ENCODE results near the gene GXYLT1. TPM values are rescaled to one million over a fixed set of nuclear protein-coding genes. Genes with fewer than 3 reads are reported as not detected.

GXYLT1 gene
- total RNA-seq, 1 experiment from 2014 or later = 12.6 TPM

DNA sequence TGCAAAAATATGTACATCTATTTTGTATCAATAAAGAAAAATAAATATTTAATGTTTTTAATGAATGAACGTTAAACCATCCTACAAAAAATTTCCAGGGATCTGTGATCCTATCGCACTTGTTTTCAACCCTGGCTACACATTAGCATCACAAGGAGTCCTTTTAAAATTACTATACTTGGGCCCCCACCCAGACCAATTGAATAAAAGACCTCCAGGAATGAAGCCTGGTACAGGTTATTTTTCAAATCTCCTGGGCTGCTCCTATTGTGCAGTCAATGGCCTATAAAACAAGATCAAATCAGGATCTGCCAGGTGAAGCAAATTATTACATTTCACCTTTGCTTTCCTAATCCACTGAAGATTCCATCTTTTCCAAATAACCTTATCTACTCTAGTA lies 33.4 kb upstream of the GXYLT1 start:
- ChIA-PET POLR2A (no interaction called here), CTCF (no interaction called here)
- Mint-ChIP-seq H3K4me3 (no peak overlapping the region), H3K27ac (no peak overlapping the region), H3K36me3 (peaks cover 18% of the 10 kb centered on the region), H3K9me3 (peaks cover 19% of the 10 kb centered on the region), H3K4me1 (peaks cover 9% of the 10 kb centered on the region), H3K27me3 (ENCODE audit: low read depth) (no peaks in the 10 kb centered on the region)
- TF ChIP-seq, protein P1, sequence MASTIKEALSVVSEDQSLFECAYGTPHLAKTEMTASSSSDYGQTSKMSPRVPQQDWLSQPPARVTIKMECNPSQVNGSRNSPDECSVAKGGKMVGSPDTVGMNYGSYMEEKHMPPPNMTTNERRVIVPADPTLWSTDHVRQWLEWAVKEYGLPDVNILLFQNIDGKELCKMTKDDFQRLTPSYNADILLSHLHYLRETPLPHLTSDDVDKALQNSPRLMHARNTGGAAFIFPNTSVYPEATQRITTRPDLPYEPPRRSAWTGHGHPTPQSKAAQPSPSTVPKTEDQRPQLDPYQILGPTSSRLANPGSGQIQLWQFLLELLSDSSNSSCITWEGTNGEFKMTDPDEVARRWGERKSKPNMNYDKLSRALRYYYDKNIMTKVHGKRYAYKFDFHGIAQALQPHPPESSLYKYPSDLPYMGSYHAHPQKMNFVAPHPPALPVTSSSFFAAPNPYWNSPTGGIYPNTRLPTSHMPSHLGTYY (CRISPR knock-in tag; IDR thresholded peaks at IDR 0.05) = no peak
- TF ChIP-seq CREB1 (CRISPR knock-in tag; IDR thresholded peaks at IDR 0.05) (no peak), FOXP1 (CRISPR knock-in tag; IDR thresholded peaks at IDR 0.05; ENCODE audit: borderline replicate concordance) (no peak), SOX15 (CRISPR knock-in tag; IDR thresholded peaks at IDR 0.05) (no peak), RELA (CRISPR knock-in tag; IDR thresholded peaks at IDR 0.05; ENCODE audit: borderline replicate concordance) (no peak), ZNF232 (CRISPR knock-in tag; IDR thresholded peaks at IDR 0.05) (no peak), MXD4 (CRISPR knock-in tag; IDR thresholded peaks at IDR 0.05; ENCODE audit: borderline replicate concordance) (no peak), CREM (CRISPR knock-in tag; IDR thresholded peaks at IDR 0.05) (no peak), ZBTB21 (CRISPR knock-in tag; IDR thresholded peaks at IDR 0.05; ENCODE audit: borderline replicate concordance) (no peak)
- TF ChIP-seq, protein P2, sequence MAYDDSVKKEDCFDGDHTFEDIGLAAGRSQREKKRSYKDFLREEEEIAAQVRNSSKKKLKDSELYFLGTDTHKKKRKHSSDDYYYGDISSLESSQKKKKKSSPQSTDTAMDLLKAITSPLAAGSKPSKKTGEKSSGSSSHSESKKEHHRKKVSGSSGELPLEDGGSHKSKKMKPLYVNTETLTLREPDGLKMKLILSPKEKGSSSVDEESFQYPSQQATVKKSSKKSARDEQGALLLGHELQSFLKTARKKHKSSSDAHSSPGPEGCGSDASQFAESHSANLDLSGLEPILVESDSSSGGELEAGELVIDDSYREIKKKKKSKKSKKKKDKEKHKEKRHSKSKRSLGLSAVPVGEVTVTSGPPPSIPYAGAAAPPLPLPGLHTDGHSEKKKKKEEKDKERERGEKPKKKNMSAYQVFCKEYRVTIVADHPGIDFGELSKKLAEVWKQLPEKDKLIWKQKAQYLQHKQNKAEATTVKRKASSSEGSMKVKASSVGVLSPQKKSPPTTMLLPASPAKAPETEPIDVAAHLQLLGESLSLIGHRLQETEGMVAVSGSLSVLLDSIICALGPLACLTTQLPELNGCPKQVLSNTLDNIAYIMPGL (CRISPR knock-in tag; IDR thresholded peaks at IDR 0.05) = no peak
- TF ChIP-seq, protein P3, sequence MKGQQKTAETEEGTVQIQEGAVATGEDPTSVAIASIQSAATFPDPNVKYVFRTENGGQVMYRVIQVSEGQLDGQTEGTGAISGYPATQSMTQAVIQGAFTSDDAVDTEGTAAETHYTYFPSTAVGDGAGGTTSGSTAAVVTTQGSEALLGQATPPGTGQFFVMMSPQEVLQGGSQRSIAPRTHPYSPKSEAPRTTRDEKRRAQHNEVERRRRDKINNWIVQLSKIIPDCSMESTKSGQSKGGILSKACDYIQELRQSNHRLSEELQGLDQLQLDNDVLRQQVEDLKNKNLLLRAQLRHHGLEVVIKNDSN (CRISPR knock-in tag; IDR thresholded peaks at IDR 0.05) = no peak
- TF ChIP-seq, protein P4, sequence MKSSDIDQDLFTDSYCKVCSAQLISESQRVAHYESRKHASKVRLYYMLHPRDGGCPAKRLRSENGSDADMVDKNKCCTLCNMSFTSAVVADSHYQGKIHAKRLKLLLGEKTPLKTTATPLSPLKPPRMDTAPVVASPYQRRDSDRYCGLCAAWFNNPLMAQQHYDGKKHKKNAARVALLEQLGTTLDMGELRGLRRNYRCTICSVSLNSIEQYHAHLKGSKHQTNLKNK (CRISPR knock-in tag; IDR thresholded peaks at IDR 0.05) = no peak
- DNase-seq (ENCODE audit: low spot score) = no peak
- ATAC-seq = no peak

DNA sequence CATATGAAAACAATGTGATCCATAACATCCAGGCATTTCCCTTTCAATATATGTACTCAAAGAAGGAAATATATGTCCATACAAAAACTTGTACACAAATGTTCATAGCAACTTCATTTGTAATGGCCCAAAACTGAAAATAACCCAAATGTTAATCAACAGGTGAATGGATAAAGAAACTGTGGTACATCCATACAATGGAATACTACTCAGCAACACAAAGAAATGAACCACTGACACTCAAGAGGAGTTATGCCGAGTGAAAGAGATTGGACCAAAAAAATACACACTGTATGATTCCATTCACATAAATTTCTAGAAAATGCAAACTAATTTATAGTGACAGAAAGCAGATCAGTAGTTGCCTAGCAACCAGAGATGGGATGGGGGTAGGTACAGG lies 30.3 kb upstream of the GXYLT1 start:
- Mint-ChIP-seq H3K4me3 (no peak overlapping the region), H3K9me3 (peaks cover 19% of the 10 kb centered on the region), H3K4me1 (peaks cover 6% of the 10 kb centered on the region), H3K36me3 (peaks cover 18% of the 10 kb centered on the region), H3K27me3 (ENCODE audit: low read depth) (no peaks in the 10 kb centered on the region), H3K27ac (no peak overlapping the region)
- TF ChIP-seq, protein P5, sequence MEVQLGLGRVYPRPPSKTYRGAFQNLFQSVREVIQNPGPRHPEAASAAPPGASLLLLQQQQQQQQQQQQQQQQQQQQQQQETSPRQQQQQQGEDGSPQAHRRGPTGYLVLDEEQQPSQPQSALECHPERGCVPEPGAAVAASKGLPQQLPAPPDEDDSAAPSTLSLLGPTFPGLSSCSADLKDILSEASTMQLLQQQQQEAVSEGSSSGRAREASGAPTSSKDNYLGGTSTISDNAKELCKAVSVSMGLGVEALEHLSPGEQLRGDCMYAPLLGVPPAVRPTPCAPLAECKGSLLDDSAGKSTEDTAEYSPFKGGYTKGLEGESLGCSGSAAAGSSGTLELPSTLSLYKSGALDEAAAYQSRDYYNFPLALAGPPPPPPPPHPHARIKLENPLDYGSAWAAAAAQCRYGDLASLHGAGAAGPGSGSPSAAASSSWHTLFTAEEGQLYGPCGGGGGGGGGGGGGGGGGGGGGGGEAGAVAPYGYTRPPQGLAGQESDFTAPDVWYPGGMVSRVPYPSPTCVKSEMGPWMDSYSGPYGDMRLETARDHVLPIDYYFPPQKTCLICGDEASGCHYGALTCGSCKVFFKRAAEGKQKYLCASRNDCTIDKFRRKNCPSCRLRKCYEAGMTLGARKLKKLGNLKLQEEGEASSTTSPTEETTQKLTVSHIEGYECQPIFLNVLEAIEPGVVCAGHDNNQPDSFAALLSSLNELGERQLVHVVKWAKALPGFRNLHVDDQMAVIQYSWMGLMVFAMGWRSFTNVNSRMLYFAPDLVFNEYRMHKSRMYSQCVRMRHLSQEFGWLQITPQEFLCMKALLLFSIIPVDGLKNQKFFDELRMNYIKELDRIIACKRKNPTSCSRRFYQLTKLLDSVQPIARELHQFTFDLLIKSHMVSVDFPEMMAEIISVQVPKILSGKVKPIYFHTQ (CRISPR knock-in tag; IDR thresholded peaks at IDR 0.05) = no peak
- TF ChIP-seq NFATC4 (CRISPR knock-in tag; IDR thresholded peaks at IDR 0.05) (no peak), ZNF396 (CRISPR knock-in tag; IDR thresholded peaks at IDR 0.05; ENCODE audit: borderline replicate concordance) (no peak), ZNF416 (CRISPR knock-in tag; IDR thresholded peaks at IDR 0.05) (no peak)
- TF ChIP-seq, protein P6, sequence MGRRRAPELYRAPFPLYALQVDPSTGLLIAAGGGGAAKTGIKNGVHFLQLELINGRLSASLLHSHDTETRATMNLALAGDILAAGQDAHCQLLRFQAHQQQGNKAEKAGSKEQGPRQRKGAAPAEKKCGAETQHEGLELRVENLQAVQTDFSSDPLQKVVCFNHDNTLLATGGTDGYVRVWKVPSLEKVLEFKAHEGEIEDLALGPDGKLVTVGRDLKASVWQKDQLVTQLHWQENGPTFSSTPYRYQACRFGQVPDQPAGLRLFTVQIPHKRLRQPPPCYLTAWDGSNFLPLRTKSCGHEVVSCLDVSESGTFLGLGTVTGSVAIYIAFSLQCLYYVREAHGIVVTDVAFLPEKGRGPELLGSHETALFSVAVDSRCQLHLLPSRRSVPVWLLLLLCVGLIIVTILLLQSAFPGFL (CRISPR knock-in tag; IDR thresholded peaks at IDR 0.05; ENCODE audit: borderline replicate concordance) = no peak
- TF ChIP-seq, protein P7, sequence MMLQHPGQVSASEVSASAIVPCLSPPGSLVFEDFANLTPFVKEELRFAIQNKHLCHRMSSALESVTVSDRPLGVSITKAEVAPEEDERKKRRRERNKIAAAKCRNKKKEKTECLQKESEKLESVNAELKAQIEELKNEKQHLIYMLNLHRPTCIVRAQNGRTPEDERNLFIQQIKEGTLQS (CRISPR knock-in tag; conservative IDR thresholded peaks at IDR 0.05) = no peak
- TF ChIP-seq, protein P8, sequence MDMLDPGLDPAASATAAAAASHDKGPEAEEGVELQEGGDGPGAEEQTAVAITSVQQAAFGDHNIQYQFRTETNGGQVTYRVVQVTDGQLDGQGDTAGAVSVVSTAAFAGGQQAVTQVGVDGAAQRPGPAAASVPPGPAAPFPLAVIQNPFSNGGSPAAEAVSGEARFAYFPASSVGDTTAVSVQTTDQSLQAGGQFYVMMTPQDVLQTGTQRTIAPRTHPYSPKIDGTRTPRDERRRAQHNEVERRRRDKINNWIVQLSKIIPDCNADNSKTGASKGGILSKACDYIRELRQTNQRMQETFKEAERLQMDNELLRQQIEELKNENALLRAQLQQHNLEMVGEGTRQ (CRISPR knock-in tag; IDR thresholded peaks at IDR 0.05) = no peak
- TF ChIP-seq, protein P9, sequence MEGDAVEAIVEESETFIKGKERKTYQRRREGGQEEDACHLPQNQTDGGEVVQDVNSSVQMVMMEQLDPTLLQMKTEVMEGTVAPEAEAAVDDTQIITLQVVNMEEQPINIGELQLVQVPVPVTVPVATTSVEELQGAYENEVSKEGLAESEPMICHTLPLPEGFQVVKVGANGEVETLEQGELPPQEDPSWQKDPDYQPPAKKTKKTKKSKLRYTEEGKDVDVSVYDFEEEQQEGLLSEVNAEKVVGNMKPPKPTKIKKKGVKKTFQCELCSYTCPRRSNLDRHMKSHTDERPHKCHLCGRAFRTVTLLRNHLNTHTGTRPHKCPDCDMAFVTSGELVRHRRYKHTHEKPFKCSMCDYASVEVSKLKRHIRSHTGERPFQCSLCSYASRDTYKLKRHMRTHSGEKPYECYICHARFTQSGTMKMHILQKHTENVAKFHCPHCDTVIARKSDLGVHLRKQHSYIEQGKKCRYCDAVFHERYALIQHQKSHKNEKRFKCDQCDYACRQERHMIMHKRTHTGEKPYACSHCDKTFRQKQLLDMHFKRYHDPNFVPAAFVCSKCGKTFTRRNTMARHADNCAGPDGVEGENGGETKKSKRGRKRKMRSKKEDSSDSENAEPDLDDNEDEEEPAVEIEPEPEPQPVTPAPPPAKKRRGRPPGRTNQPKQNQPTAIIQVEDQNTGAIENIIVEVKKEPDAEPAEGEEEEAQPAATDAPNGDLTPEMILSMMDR (IDR thresholded peaks at IDR 0.05) = no peak
- TF ChIP-seq, protein P3 (CRISPR knock-in tag; IDR thresholded peaks at IDR 0.05) = no peak
- ChIA-PET POLR2A (no interaction called here), CTCF (no interaction called here)
- DNase-seq (ENCODE audit: low spot score) (no peak), ATAC-seq (no peak)
